Measurements from ENCODE around the gene SLC6A20.

SLC6A20 gene

DNA sequence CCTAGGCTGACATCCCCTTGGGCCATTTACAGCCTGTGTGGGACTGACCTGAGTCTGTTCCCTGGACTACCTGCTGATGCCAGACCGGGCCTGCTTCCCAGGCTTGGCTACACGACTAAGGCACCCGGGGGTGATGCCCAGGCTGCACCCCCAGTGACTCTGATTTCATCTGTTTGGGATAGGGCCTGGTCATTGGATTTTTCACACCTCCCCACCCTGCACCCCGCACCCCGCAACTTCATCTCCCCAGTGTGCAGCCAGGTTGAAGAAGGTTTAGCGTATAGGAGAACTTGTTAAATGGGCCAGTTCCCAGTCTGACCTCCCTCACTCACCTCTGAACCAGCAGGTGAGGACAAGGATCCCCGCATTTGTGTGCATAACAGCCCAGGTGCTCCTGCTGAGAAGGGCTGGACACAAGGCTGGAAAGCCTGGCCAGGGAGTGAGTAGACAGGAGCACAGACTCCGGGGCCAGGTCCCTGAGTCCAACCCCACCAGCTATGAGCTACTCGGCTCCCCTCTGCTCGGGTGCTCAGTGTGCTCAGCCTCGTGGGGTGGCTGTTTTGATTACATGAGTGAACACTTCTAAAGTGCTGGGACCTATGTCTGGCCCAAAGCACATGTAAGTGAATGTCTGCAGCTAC is 18.5 kb downstream of the SLC6A20 start:
- no peak for TF ChIP-seq ZNF274 (IDR thresholded peaks at IDR 0.05; ENCODE audit: low read depth, low read length)
- H3K4me3 ChIP-seq (ENCODE audit: low read length), result no peak overlapping the region

DNA sequence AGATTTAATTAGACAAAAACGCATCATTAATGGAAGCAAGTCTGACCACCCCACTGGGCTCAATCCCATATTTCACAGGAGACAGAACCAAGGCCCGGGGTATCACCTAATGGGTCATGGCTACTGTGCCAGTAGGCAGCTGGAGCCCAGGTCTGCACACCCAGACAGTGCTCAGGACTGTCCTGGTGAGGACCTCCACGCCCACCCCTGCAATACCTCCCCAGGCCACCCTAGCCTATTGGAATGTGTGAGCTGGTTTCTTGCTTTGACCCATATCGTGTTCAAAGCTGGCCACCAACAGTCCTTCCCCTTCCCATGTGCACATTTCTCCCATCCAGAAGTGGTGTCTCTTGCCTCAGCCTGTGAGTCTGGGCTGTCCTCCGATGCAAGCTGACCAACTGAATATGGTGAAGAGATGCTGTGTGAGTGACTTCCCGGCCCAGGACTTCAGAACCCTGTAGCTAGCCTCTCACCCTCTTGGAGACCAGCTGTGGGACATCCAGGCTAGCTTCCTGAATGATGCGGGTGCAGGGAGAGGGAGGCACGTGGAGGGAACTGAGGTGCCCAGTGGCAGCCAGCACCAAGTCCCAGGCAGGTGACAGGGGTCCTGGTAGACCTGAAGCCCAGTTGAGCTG is 19.1 kb downstream of the SLC6A20 start:
- no peak for TF ChIP-seq ZNF274 (IDR thresholded peaks at IDR 0.05; ENCODE audit: low read depth, low read length)
- no peak overlapping the region for H3K4me3 ChIP-seq (ENCODE audit: low read length)

DNA sequence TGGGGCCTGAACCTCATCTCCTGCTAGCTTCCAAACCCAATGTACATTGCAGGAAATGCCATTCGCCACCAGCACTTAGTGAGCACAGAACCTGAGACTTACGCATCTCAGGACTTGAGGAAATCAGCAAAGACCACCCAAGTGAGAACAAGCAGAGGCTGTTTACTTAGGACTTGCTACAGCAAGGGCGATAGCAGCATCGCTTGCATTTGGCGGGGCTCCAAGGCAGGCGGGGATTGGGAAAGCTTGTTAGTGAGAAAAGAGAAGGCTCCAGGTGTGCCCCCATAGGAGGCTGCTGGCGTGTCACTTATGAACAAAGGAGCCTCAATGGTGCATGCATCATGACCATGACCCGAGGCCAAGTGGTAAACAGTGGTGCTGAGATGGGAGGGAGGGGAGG is 19.7 kb downstream of the SLC6A20 start:
- no peak overlapping the region for H3K4me3 ChIP-seq (ENCODE audit: low read length)
- TF ChIP-seq ZNF274 (IDR thresholded peaks at IDR 0.05; ENCODE audit: low read depth, low read length), result no peak

DNA sequence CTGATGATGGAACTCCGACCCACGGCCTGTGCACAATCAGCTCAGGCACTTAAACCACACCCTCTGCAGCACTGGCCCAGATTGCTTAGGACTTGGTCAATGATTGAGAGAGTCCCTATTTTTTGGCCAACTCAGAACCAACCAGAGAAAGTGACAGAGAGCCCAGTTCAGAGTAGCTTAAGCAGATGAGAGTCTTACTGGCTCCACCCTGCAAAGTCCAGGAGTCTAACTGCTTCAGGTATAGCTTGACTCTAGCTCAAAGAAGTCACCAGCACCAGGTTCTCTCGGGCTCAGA is 20.1 kb downstream of the SLC6A20 start:
- no peak for TF ChIP-seq ZNF274 (IDR thresholded peaks at IDR 0.05; ENCODE audit: low read depth, low read length)
- H3K4me3 ChIP-seq (ENCODE audit: low read length), result no peak overlapping the region

DNA sequence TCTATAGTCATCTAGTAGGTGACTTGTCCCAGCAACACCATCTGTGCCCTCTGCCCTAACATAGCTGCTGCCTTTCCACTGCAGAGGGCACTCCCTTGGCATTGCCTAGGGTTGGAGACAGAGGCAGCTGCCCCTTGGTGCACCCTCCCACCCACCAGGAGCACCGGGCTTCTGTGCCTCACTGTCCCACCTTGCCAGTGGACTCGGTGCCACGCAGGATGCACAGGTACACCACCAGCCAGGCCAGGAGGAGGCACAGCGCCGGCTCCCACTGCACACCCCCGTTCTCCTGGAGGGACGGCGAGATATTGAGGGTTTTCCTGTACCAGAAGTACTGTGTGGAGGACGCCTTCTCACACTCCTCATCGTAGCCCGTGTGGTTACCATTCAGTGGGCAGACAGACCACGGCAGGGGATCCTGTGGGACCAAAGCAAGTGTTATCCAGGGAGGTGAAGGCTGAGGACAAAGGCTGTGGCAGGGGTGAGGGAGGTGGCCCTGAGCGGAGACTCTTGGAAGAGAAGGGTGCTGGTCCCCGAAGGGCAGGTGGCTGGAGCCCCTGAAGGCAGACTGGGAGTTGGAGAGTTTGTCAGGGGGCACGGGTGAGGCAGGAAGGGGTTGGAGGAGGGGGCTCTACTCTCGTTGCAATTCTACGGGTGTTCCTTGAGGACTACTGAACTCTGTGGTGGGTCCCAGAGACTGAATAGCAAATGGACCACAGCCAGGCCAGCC is 20.6 kb downstream of the SLC6A20 start:
- H3K4me3 ChIP-seq (ENCODE audit: low read length), result no peak overlapping the region
- TF ChIP-seq ZNF274 (IDR thresholded peaks at IDR 0.05; ENCODE audit: low read depth, low read length), result no peak

DNA sequence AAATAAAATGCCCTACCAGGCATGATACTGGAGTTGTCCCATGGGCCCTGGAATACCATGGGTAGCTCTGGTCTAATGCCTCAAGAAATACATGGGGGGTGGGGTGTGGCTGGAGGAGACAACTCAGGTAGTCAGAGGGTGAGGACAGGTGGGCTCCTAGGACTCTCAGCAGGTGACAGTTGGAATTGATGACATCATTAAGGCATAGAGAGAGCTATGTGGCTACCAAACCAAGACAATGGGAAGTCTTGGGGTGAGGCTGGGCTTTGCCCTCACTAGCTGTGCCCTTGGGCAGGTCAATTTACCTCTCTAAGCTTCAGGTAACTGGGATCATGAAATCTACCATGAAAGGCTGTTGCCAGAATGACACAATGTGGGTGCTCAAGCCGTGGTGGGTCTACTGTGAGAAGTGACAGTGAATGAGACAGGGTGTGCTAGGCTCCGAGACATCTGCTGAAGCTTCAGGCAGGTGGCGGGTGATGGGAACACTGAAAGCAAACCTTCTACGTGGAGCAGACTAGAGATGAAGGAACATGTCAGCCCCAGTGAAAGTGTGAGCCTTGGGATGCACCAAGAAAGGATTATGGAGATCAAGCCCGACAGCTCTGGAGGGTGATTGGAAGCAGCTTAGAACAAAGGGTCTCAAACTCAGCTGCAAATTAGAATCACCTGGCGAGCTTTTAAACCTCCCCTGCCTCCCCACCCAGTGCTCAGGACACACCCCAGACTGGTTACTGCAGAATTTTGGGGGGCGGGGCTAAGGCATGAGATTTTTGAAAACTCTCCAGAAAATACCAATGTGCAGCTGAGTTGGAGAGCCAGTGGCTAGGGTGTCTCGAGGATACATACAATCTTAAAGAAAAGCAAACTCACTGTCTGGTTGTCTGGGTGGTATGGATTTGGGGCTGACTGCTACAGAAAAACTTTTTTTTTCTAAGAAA is 21.5 kb downstream of the SLC6A20 start:
- no peak for TF ChIP-seq ZNF274 (IDR thresholded peaks at IDR 0.05; ENCODE audit: low read depth, low read length)
- no peak overlapping the region for H3K4me3 ChIP-seq (ENCODE audit: low read length)

DNA sequence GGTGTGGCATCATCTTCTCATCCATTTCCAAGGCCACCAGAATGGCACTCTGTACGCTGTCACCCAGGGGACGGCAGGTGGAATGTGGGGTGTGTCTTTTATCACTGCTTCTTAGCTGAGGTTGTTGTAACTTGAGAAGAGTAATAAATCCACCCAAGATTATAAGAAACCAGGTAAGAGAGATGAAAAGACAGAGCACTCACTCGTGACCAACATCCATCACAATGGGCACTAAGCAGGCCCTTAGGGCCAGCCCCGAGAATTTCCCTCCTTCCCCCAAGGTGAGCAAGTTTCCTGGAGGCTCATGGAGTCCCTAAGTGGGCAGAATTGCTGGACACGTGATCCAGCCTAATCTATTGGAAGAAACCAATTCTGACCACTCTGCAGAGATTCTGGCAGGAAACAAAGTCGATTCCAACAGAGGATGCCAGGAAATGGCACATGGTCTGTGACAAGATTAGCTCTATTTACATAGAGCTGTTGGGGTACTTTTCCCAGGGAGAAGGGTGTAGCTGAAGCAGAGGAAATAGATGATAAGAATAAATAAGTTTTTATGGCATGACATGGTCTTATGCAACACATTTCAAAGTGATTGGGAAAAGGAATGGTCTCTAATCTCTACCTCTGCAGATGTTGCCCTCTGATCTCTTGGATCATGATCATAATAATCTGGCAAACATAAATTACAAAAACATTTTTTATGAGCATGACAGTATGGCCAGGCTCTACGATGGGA is 22.5 kb downstream of the SLC6A20 start:
- no peak overlapping the region for H3K4me3 ChIP-seq (ENCODE audit: low read length)
- TF ChIP-seq ZNF274 (IDR thresholded peaks at IDR 0.05; ENCODE audit: low read depth, low read length), result no peak

DNA sequence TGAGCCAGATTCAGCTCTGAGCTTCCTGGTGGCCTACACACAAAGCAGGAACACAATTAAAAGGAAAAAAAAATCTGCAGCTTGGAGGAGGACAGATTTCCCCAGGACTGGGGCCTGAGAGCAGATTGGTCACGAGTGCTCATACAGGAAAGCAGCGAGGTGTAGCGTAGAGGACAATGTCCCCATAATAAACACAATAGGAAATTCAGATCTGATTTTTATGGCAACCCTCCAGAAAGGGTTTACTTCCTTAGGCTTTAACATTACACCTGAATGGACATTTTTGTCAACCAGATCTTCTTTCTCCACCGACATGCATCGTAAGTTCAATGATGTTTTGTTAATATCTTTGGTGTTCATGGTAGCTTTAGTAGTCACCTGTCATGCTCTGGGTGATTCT is 23.3 kb downstream of the SLC6A20 start:
- no peak for TF ChIP-seq ZNF274 (IDR thresholded peaks at IDR 0.05; ENCODE audit: low read depth, low read length)
- no peak overlapping the region for H3K4me3 ChIP-seq (ENCODE audit: low read length)

DNA sequence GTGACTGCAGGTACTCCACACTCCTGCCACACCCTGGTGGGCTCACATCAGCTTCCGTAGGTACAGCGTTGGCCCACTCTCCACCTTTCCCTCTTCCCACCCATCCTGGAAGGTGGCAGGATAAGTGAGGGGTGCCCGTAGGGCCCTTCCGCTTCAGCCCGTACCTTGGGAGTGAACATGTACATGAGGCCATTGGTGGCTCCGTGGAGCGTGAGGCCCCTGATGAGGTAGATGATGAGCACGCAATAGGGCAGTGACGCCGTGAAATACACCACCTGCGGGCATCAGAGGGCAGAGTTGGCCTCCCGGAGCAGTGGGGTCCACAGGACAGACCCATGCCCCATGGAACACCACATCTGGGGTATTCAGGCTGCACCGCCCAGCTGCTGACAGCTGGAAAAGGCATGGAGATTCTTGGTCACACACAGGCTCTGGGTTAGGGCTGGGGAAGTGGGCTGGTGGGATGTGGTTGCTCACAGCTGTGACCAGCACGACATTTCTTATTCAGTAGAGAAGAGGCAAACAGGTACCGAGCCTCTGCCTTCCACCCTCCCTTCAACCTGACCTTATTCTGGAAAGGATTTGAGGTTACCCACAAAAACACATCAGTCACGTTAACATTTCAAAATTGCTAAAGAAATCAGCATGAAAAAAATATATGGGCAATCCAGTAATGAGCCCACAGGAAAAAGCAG is 23.8 kb downstream of the SLC6A20 start:
- H3K4me3 ChIP-seq (ENCODE audit: low read length), result no peak overlapping the region
- no peak for TF ChIP-seq ZNF274 (IDR thresholded peaks at IDR 0.05; ENCODE audit: low read depth, low read length)

DNA sequence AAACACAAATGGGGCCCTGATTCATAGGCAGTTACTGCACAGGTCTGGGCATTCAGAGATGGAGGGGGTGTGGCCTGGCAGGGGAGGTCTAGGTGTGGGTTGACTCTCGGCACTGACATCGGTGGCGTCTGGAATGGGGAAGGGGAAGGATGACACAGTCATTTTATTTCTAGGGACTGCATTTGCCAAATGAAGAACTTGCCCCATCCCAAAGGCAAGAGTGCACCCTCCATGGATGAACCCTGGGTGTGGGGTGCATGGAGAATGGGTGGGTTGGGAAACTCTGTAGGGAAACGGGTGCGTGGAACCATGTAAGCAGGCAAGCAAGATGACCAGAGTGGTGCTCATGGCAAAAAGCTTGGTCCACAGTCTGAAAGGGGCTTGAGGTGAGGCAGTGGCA is 24.5 kb downstream of the SLC6A20 start:
- no peak for TF ChIP-seq ZNF274 (IDR thresholded peaks at IDR 0.05; ENCODE audit: low read depth, low read length)
- no peak overlapping the region for H3K4me3 ChIP-seq (ENCODE audit: low read length)

DNA sequence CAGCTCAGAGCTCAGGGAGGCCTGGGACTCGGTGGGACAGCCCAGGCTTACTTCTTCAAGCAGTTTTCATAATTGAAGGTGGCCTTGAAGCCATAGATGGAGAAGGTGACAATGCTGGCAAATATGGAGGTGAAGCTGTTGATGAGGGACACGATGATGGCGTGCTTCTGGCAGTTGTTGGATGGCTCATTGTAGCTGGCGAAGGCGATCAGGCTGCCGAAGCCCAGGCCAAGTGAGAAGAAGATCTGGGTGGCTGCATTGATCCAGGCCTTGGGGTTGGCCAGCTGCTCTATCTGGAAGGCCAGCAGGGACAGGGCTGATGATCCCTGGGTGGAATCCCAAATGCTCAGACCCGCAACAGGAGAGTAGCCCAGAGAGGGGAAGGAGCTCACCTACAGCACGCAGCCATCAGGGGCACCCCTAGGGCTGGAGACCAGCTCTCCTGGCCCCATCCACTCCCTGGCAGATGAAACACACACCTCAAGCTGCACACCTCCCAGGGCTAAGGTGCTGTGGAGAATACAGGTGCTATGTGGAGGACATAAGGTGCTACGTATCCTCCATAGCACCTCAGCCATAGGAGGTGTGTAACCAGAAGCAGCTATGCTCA is 25.1 kb downstream of the SLC6A20 start:
- no peak for TF ChIP-seq ZNF274 (IDR thresholded peaks at IDR 0.05; ENCODE audit: low read depth, low read length)
- no peak overlapping the region for H3K4me3 ChIP-seq (ENCODE audit: low read length)

DNA sequence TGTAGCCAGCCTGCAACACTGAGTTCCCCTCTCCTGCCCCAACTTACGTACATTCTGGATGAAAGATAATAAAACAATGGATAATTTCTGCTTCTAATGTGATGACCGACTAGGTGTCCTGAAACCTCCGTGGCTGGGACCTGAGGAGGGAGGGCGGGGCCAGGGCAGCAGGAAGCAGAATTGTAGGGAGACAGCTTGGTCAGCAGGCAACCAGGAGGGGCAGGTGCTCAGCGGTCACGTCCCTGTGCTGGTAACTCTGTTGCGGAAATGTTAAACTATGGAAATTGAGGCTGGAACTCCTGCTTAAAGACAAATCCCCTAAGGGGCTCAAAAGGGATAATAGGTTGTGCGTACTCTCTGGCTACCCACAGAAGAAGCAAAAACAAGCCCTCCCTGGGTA is 30.4 kb downstream of the SLC6A20 start:
- TF ChIP-seq ZNF274 (IDR thresholded peaks at IDR 0.05; ENCODE audit: low read depth, low read length), result no peak
- H3K4me3 ChIP-seq (ENCODE audit: low read length), result no peak overlapping the region
